Endothelial cell of umbilical vein (primary cell): ENCODE measurements around the gene SELENOH. TPM values are rescaled to one million over a fixed set of nuclear protein-coding genes. Genes with fewer than 3 reads are reported as not detected.

Source experiments
- BruUV-seq: library from RNA; stranded (reverse); fragments of 400-500 nt; replicated peaks from 2 replicates; lab custom pipeline; 2021; lab: Mats Ljungman, UMichigan
- CTCF ChIA-PET: fragments of 300-600, 350-600 bp; sonication (Branson Sonifier 250); formaldehyde crosslinking; loops from one replicate; lab custom pipeline; 2021; ENCODE audit warnings: antibody characterized with exemption, inconsistent platforms; lab: Charles Lee
- POLR2A ChIA-PET: fragments of 300-600, 350-600 bp; sonication (Branson Sonifier 250); formaldehyde crosslinking; loops from one replicate; lab custom pipeline; 2021; ENCODE audit warnings: antibody characterized with exemption, inconsistent platforms; lab: Charles Lee
- DNase-seq: peaks from one replicate; pipeline ENCODE4 v3.0.0-alpha.2; 2011; ENCODE audit warnings: low read depth, low spot score
- FAIRE-seq: peaks from 2 replicates; lab custom pipeline; 2011; peaks lifted over from hg19 to GRCh38; lab: Jason Lieb, UNC
- H2AFZ ChIP-seq: 2 replicates; pipeline ENCODE4 v1.6.0; 2012; ENCODE audit warnings: low read depth, low read length, control low read depth, inconsistent platforms
- H3K27ac ChIP-seq: 2 replicates; pipeline ENCODE4 v1.5.1; 2011; ENCODE audit warnings: low read depth, mild to moderate bottlenecking, control low read depth, low read length, moderate library complexity; ENCODE audit not compliant: insufficient read depth
- H3K27me3 ChIP-seq, 2 experiments: 2 replicates each; pipeline versions ENCODE4 v1.6.0 to v1.6.1; 2011; ENCODE audit warnings: low read length in 2 of 2, mixed read lengths in 1 of 2; ENCODE audit not compliant: control insufficient read depth in 2 of 2, insufficient read depth in 2 of 2
- H3K36me3 ChIP-seq, 2 experiments: 2 replicates in 1 of 2; 3 replicates in 1 of 2; pipeline ENCODE4 v1.5.1; 2011; ENCODE audit warnings: low read length in 2 of 2, mild to moderate bottlenecking in 1 of 2, moderate library complexity in 1 of 2; ENCODE audit not compliant: control insufficient read depth in 2 of 2, insufficient read depth in 2 of 2; ENCODE audit errors: extremely low read depth in 1 of 2
- H3K4me1 ChIP-seq: 3 replicates; pipeline ENCODE4 v1.5.1; 2011; ENCODE audit warnings: mild to moderate bottlenecking, low read length; ENCODE audit not compliant: control insufficient read depth, insufficient read depth; ENCODE audit errors: extremely low read depth
- H3K4me2 ChIP-seq: 2 replicates; pipeline ENCODE4 v1.6.1; 2011; ENCODE audit warnings: low read length, control low read depth, mixed read lengths; ENCODE audit not compliant: insufficient read depth
- H3K4me3 ChIP-seq, 3 experiments: fragments of 200-600 bp in 1 of 3; sonication (generic), shearing (Covaris generic) in 1 of 3; replicated peaks in 1 of 3; 2 replicates each; pipeline ENCODE4 v1.5.1; 2011 to 2016; ENCODE audit warnings: control low read depth in 3 of 3, low read length in 3 of 3, mild to moderate bottlenecking in 2 of 3, inconsistent platforms in 1 of 3, low read depth in 1 of 3, moderate library complexity in 1 of 3; ENCODE audit not compliant: insufficient read depth in 1 of 3
- H3K79me2 ChIP-seq: 2 replicates; pipeline ENCODE4 v1.6.0; 2012; ENCODE audit warnings: low read length, inconsistent platforms; ENCODE audit not compliant: control insufficient read depth, insufficient read depth
- H3K9ac ChIP-seq: replicated peaks from 2 replicates; pipeline ENCODE3; 2011; ENCODE audit warnings: low read length, control low read depth; ENCODE audit not compliant: insufficient read depth; ENCODE audit errors: extremely low read depth
- H3K9me1 ChIP-seq: replicated peaks from 3 replicates; pipeline ENCODE4 v1.6.0; 2011; ENCODE audit warnings: mild to moderate bottlenecking, low read length; ENCODE audit not compliant: control insufficient read depth, insufficient read depth; ENCODE audit errors: extremely low read depth
- H3K9me3 ChIP-seq: replicated peaks from 2 replicates; pipeline ENCODE4 v1.5.1; 2012; ENCODE audit warnings: low read length, inconsistent platforms; ENCODE audit not compliant: control insufficient read depth, insufficient read depth
- H4K20me1 ChIP-seq: replicated peaks from 2 replicates; pipeline ENCODE3; 2011; ENCODE audit warnings: mild to moderate bottlenecking, low read length; ENCODE audit not compliant: control insufficient read depth, insufficient read depth; ENCODE audit errors: extremely low read depth
- EZH2 ChIP-seq: IDR thresholded peaks from 2 replicates; pipeline ENCODE4 v1.6.1; 2012; ENCODE audit warnings: borderline replicate concordance, low read depth, mild to moderate bottlenecking, moderate library complexity, low read length, inconsistent platforms; ENCODE audit not compliant: severe bottlenecking
- FOS ChIP-seq: IDR thresholded peaks from 2 replicates; pipeline ENCODE4 v1.6.1; 2011; ENCODE audit warnings: mild to moderate bottlenecking, low read length, moderate library complexity, borderline replicate concordance; ENCODE audit not compliant: insufficient read depth
- GATA2 ChIP-seq: IDR thresholded peaks from 2 replicates; pipeline ENCODE4 v1.7.0; 2011; ENCODE audit warnings: low read depth, mild to moderate bottlenecking, moderate library complexity, mixed read lengths, low read length; ENCODE audit not compliant: insufficient read length, insufficient read depth
- JUN ChIP-seq: IDR thresholded peaks from 2 replicates; pipeline ENCODE4 v1.6.1; 2011; ENCODE audit warnings: borderline replicate concordance, low read depth; ENCODE audit not compliant: insufficient read length, insufficient read depth
- MYC ChIP-seq: IDR thresholded peaks from one replicate; pipeline ENCODE4 v1.6.1; 2011; ENCODE audit warnings: mild to moderate bottlenecking, low read depth, low read length
- POLR2A ChIP-seq: IDR thresholded peaks from 2 replicates; pipeline ENCODE4 v1.6.1; 2012; ENCODE audit warnings: low read depth, mild to moderate bottlenecking, control low read depth, low read length
- POLR2AphosphoS5 ChIP-seq: IDR thresholded peaks from 2 replicates; pipeline ENCODE4 v1.6.1; 2012; ENCODE audit warnings: low read depth, mild to moderate bottlenecking, control low read depth, low read length, moderate library complexity; ENCODE audit not compliant: insufficient read depth
- dilution Hi-C: fragments of 300-500 bp; cut with MboI; formaldehyde crosslinking; loops from one replicate; pipeline ENCODE4 v1.15.0; 2019; ENCODE audit warnings: low sequenced_read_pairs; ENCODE audit not compliant: extremely low pct_ligation_motif_present
- intact Hi-C: fragments of 100-400 bp; cut with micrococcal nuclease; formaldehyde crosslinking; loops from one replicate; pipeline ENCODE4 v1.10.0; 2022
- polyA plus RNA-seq, 4 experiments: library from polyadenylated mRNA; depleted of rRNA in 3 of 4; stranded (reverse) in 3 of 4; unstranded in 1 of 4; fragments of >200 nt; gene quantifications; 2 replicates each; pipeline versions ENCODE4 v1.2.1 to v1.2.3, GENCODE V29; 2011 to 2012; ENCODE audit warnings: missing spikeins in 1 of 4
- total RNA-seq: library from RNA; stranded (reverse); gene quantifications from 2 replicates; pipeline ENCODE4 v1.2.3, GENCODE V29; 2021
- TF ChIP-seq, protein P1 (sequence below): IDR thresholded peaks from 2 replicates; pipeline ENCODE4 v1.6.1; 2011; ENCODE audit not compliant: insufficient read depth, insufficient read length
- TF ChIP-seq, protein P2 (sequence below), 2 donors: IDR thresholded peaks; 1 replicate in 1 of 2; 2 replicates in 1 of 2; pipeline ENCODE4 v1.5.1; 2011; ENCODE audit warnings: low read length in 2 of 2, mild to moderate bottlenecking in 2 of 2, moderate library complexity in 2 of 2, control low read depth in 1 of 2, inconsistent platforms in 1 of 2, low read depth in 1 of 2; ENCODE audit not compliant: insufficient read depth in 1 of 2; ENCODE audit errors: extremely low read depth in 1 of 2

Gene SELENOH
- total and polyA plus RNA-seq, 2 donors (not counting 3 experiments of a cell fraction or from before 2014, with no cell fraction given) = 161 to 247 TPM

DNA sequence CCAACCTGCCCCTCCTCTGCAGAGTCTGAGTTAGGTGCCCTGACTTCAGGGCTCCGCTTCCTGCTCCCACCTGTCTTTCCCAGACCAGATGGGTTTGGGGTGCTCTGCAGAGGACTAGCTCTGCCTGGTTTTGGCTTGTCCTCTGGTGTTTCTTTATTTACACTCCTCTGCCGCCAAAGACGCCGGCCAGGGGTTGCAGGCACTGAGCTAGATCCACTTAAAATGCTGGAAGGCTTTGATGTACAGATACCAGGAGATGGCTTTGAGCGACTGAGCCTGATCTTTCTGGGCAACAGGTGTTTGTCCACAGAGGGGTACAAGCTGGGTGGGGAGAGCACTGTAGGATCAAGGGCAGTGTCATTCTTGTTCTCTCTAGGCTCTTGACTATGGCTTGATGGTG, 3.9 kb downstream of the SELENOH start:
- ChIA-PET CTCF (interaction anchor here (1.8 to 7.7 kb wide), 2 partner anchors 55 to 56 kb away, joined by 13 to 325 read pairs; no protein-coding TSS in a partner anchor), POLR2A (interaction anchor here (0.6 kb wide), 1 partner anchor 54 kb away, joined by 7 read pairs; no protein-coding TSS in a partner anchor)
- Histone ChIP-seq H3K36me3 (peaks cover 2 to 17% of the 10 kb centered on the region in 2 experiments), H3K79me2 (peaks cover 12% of the 10 kb centered on the region), H3K27ac (no peak overlapping the region), H3K4me2 (no peak overlapping the region), H3K9me1 (no peaks in the 10 kb centered on the region), H3K4me1 (peaks cover 11% of the 10 kb centered on the region), H3K4me3 (no peak overlapping the region), H4K20me1 (no peaks in the 10 kb centered on the region), H3K9ac (no peak overlapping the region), H3K27me3 (no peaks in the 10 kb centered on the region), H3K9me3 (no peaks in the 10 kb centered on the region), H2AFZ (no peak overlapping the region)
- dilution Hi-C loops (no loop called here), intact Hi-C loops (no loop called here)
- TF ChIP-seq POLR2AphosphoS5 (no peak), GATA2 (no peak), FOS (no peak), MYC (no peak)
- no peak for DNase-seq
- BruUV-seq = no TSS peak
- FAIRE-seq = no peak

DNA sequence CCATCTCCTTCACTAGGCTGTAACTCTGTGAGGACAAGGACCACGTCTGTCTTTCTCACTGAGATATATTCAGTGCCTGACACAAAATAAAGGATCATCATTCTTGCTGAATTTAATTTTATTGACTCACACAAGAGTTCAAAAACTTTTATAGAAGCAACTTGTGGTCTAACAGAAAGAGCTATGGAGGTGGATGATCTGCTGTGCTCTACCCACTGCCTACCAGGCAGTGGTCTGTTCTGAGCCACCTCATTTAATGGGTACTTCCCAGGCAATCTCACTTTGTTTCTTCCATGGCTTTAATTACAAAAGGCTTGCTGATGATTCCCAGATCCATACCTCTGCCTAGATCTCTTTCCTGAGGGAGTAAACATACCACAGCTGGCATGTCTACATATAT, 5.6 kb downstream of the SELENOH start:
- FAIRE-seq (no peak), DNase-seq (no peak)
- dilution Hi-C loops = no loop called here
- Histone ChIP-seq H3K36me3 (peaks cover 2 to 17% of the 10 kb centered on the region in 2 experiments), H3K27ac (no peak overlapping the region), H2AFZ (no peak overlapping the region), H3K4me3 (no peak overlapping the region), H3K9ac (no peak overlapping the region), H3K9me1 (no peaks in the 10 kb centered on the region), H4K20me1 (no peaks in the 10 kb centered on the region), H3K4me2 (no peak overlapping the region), H3K4me1 (peaks cover 8% of the 10 kb centered on the region), H3K27me3 (no peaks in the 10 kb centered on the region), H3K79me2 (peaks cover 9% of the 10 kb centered on the region), H3K9me3 (no peaks in the 10 kb centered on the region)
- no TSS peak for BruUV-seq
- POLR2A ChIA-PET = interaction anchor here (0.5 to 0.6 kb wide), 2 partner anchors 45 to 98 kb away, joined by 3 read pairs; no protein-coding TSS in a partner anchor
- intact Hi-C loops = no loop called here
- TF ChIP-seq, protein P1, sequence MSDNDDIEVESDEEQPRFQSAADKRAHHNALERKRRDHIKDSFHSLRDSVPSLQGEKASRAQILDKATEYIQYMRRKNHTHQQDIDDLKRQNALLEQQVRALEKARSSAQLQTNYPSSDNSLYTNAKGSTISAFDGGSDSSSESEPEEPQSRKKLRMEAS = no peak
- TF ChIP-seq POLR2A = no peak
- no peak for TF ChIP-seq GATA2
- TF ChIP-seq JUN = no peak
- no peak for TF ChIP-seq EZH2
- TF ChIP-seq, protein P2, sequence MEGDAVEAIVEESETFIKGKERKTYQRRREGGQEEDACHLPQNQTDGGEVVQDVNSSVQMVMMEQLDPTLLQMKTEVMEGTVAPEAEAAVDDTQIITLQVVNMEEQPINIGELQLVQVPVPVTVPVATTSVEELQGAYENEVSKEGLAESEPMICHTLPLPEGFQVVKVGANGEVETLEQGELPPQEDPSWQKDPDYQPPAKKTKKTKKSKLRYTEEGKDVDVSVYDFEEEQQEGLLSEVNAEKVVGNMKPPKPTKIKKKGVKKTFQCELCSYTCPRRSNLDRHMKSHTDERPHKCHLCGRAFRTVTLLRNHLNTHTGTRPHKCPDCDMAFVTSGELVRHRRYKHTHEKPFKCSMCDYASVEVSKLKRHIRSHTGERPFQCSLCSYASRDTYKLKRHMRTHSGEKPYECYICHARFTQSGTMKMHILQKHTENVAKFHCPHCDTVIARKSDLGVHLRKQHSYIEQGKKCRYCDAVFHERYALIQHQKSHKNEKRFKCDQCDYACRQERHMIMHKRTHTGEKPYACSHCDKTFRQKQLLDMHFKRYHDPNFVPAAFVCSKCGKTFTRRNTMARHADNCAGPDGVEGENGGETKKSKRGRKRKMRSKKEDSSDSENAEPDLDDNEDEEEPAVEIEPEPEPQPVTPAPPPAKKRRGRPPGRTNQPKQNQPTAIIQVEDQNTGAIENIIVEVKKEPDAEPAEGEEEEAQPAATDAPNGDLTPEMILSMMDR (IDR thresholded peaks at IDR 0.05; ENCODE audit: extremely low read depth in 1 of 2, insufficient read depth in 1 of 2, low read depth in 1 of 2, low read length in 2 of 2) = no peak
- TF ChIP-seq POLR2AphosphoS5 = no peak
- no peak for TF ChIP-seq MYC
- no peak for TF ChIP-seq FOS
- CTCF ChIA-PET = interaction anchor here (1.5 to 7.7 kb wide), 3 partner anchors 14 to 767 kb away, joined by 5 to 325 read pairs (median 6); partner anchors contain the start of gene CTNND1
